Heart right ventricle (tissue), 16 donors: ENCODE data around the gene ITPR2. TPM values are rescaled to one million over a fixed set of nuclear protein-coding genes. Genes with fewer than 3 reads are reported as not detected.

Experiments used
- ATAC-seq, 8 donors: fragments of 200-7000 bp; cut with Tn5 transposase; one replicate each; pipeline ENCODE4 v1.9.1; 2020; ENCODE audit warnings: mild to moderate bottlenecking in 8 of 8, moderate library complexity in 8 of 8, moderate number of reproducible peaks in 1 of 8
- DNase-seq, 2 donors: peaks; one replicate each; pipeline ENCODE4 v3.0.0-alpha.2; 2020
- H3K27ac ChIP-seq, 10 donors: fragments of 200-600 bp; sonication (generic) in 2 of 10; one replicate each; pipeline versions ENCODE4 v1.5.0 to v1.8.0; 2020 to 2022; ENCODE audit warnings: mild to moderate bottlenecking in 3 of 10
- H3K27me3 ChIP-seq, 7 donors: fragments of 200-600 bp; one replicate each; pipeline ENCODE4 v1.8.0; 2021 to 2022; ENCODE audit warnings: mild to moderate bottlenecking in 2 of 7
- H3K36me3 ChIP-seq, 9 donors: fragments of 200-600 bp; sonication (generic) in 1 of 9; one replicate each; pipeline versions ENCODE4 v1.5.0 to v1.8.0; 2020 to 2022; ENCODE audit warnings: mild to moderate bottlenecking in 2 of 9
- H3K4me1 ChIP-seq, 9 donors: fragments of 200-600 bp; sonication (generic) in 1 of 9; one replicate each; pipeline versions ENCODE4 v1.5.0 to v1.8.0; 2020 to 2022; ENCODE audit warnings: mild to moderate bottlenecking in 4 of 9
- H3K4me3 ChIP-seq, 10 donors: fragments of 200-600 bp; sonication (generic) in 2 of 10; one replicate each; pipeline versions ENCODE4 v1.5.0 to v1.8.0; 2020 to 2022; ENCODE audit warnings: mild to moderate bottlenecking in 7 of 10, moderate library complexity in 2 of 10
- H3K9me3 ChIP-seq, 11 donors: fragments of 200-600 bp in 10 of 11; sonication (generic) in 2 of 11; one replicate each; pipeline versions ENCODE4 v1.5.0 to v1.8.0; 2013 to 2022; ENCODE audit warnings: mild to moderate bottlenecking in 2 of 11, control low read depth in 1 of 11, moderate library complexity in 1 of 11
- WGBS, 2 donors: extraction: QIAGEN DNeasy Blood & Tissue Kit; methylation state at CpG; one replicate each; pipeline ENCODE4 v1.1.7; 2013; ENCODE audit warnings: inconsistent platforms in 1 of 2; 5-methylcytosine and 5-hydroxymethylcytosine counted together
- intact Hi-C, 10 donors: fragments of 100-400 bp; cut with DNase I; formaldehyde crosslinking; loops; one replicate each; pipeline versions ENCODE4 v1.11.1 to v1.14.2; 2022
- polyA plus RNA-seq, 2 donors: library from polyadenylated mRNA; stranded (reverse); fragments of 200-250 nt; gene quantifications; one replicate each; pipeline ENCODE4 v1.2.3, GENCODE V29; 2013
- total RNA-seq, 10 donors: library from RNA; stranded (reverse); fragmentation: NEBNext Ultra II Directional in 3 of 10; extraction: Animal tissue kit (Norgen Biotek cat#: 25700) in 3 of 10; gene quantifications; one replicate each; pipeline versions ENCODE4 v1.2.1 to v1.2.4, GENCODE V29; 2021 to 2023
- TF ChIP-seq, protein P1 (sequence below), 9 donors: fragments of 200-600 bp; sonication (generic) in 2 of 9; IDR thresholded peaks; one replicate each; pipeline versions ENCODE4 v1.5.0 to v1.8.0; 2021 to 2022; ENCODE audit warnings: antibody characterized with exemption in 9 of 9, mild to moderate bottlenecking in 5 of 9, moderate library complexity in 1 of 9
- donor health status: Arrhythmogenic right ventricular cardiomyopathy.
- donor health status: ischemic (EF 13 %, LVEDD 7.1; RV severe dilation, severe dysfunction).
- donor health status: healthy with polysubstance abuse.
- donor health status: DM: no; HTN: yes; CAD: no.
- donor health status: DM: no; HTN: no; CAD: no.
- donor health status: ischemic (EF 25% LVEDD 6.9; RV normal size, moderate dysfunction).
- donor health status: ischemic (EF 25% LVEDD 5.7; RV mildly dilated, moderate dysfunction).
- donor health status: healthy.
- donor health status: DM: yes; HTN: yes; CAD: no.
- donor health status: Ischemic cardiomyopathy.
- donor health status: ischemic (EF 35%, LVEDD 5.7; RV mildly dilated, moderate dysfunction).
- donor health status: nonischemic (EF 11% LVEDD 7.7; RV severe dilation, severe dysfunction).
- donor health status: DM: yes; HTN: yes; CAD: no.
- donor health status: PGD.
- donor health status: ischemic (EF 29% LVEDD 5.4; RV normal size, mild dysfunction).
- donor health status: nonischemic (EF 23%, LVEDD 6.1; RV moderate dilation, normal function).

Gene ITPR2
- total and polyA plus RNA-seq, 12 donors = 2.0 to 18.9 (median 14.3) TPM

DNA sequence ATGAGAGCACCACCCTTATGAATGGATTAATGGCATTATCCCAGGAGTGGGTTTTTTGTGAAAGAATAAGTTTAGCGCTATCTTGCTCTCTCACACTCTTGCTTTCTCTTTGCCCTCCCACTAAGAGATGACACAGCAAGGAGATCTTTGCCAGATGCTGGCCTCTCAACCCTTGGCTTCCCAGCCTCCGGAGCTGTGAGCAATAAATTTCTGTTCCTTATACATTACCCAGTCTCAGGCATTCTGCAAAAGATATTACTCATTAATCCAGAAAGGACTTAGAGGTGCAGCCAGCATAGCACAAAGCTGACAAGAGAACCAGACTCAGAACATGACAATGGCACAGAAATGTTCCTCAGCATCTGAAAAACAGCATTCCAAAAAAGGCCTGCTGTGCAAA lies 190.6 kb downstream of the ITPR2 start:
- H3K27ac ChIP-seq = no peak overlapping the region

DNA sequence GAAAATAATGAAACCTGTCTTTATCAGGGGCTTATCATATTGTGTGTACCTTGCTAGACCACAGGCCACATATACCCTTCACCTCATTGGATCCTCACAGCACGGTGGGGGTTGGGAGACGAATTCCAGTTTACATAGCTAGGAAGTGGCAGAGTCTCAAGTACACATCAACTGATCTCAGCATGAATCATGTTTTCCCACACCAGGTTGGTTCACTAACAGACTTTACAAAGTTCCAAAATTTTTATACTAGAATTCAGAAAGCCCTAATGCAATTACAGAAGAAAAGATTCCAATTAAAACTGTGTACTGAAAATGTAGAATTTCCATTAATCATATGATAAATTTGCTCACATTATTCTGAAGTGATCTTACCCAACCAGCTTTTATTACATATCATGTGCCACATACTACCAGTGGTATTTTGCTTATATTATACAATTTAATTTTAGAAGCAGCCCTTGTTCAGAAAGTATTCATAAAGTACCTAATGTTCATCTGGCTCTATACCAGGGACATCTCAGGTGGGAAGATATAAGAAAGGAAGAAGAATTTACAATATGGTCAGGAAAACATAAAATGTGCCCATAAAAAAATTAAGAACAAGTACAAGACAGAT lies 196.2 kb downstream of the ITPR2 start:
- no peak for ATAC-seq
- H3K4me1 ChIP-seq = no peaks in the 10 kb centered on the region
- H3K27ac ChIP-seq = no peak overlapping the region
- 87 to 89% methylated on average over 2 of the region's 2 CpGs for WGBS, 2 donors
- no peak overlapping the region for H3K4me3 ChIP-seq
- intact Hi-C loops = loop anchor here in 1 of 10 donors (10.0 kb wide), 1 partner anchor 532 kb away; no protein-coding TSS in a partner anchor
- H3K9me3 ChIP-seq = no peaks in the 10 kb centered on the region
- TF ChIP-seq, protein P1, sequence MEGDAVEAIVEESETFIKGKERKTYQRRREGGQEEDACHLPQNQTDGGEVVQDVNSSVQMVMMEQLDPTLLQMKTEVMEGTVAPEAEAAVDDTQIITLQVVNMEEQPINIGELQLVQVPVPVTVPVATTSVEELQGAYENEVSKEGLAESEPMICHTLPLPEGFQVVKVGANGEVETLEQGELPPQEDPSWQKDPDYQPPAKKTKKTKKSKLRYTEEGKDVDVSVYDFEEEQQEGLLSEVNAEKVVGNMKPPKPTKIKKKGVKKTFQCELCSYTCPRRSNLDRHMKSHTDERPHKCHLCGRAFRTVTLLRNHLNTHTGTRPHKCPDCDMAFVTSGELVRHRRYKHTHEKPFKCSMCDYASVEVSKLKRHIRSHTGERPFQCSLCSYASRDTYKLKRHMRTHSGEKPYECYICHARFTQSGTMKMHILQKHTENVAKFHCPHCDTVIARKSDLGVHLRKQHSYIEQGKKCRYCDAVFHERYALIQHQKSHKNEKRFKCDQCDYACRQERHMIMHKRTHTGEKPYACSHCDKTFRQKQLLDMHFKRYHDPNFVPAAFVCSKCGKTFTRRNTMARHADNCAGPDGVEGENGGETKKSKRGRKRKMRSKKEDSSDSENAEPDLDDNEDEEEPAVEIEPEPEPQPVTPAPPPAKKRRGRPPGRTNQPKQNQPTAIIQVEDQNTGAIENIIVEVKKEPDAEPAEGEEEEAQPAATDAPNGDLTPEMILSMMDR (IDR thresholded peaks at IDR 0.05) = no peak
- no peaks in the 10 kb centered on the region for H3K27me3 ChIP-seq
- DNase-seq = no peak
- peaks cover 0 to 11% (median 0%) of the 10 kb centered on the region in 9 donors for H3K36me3 ChIP-seq

More for the DNA sequence above, 190.6 kb downstream of the ITPR2 start:
- Histone ChIP-seq H3K36me3 (peaks cover 0 to 29% (median 0%) of the 10 kb centered on the region in 9 donors), H3K4me1 (peaks cover 0 to 9% (median 0%) of the 10 kb centered on the region in 9 donors), H3K9me3 (no peaks in the 10 kb centered on the region), H3K4me3 (no peak overlapping the region), H3K27me3 (no peaks in the 10 kb centered on the region)
- ATAC-seq = no peak
- no peak for DNase-seq
- WGBS, 2 donors = 86 to 90% methylated on average over 2 of the region's 2 CpGs
- TF ChIP-seq, protein P1 (IDR thresholded peaks at IDR 0.05) = no peak
- intact Hi-C loops = loop anchor here in 3 of 10 donors (10.0 kb wide), 2 partner anchors 208 to 548 kb away; no protein-coding TSS in a partner anchor

DNA sequence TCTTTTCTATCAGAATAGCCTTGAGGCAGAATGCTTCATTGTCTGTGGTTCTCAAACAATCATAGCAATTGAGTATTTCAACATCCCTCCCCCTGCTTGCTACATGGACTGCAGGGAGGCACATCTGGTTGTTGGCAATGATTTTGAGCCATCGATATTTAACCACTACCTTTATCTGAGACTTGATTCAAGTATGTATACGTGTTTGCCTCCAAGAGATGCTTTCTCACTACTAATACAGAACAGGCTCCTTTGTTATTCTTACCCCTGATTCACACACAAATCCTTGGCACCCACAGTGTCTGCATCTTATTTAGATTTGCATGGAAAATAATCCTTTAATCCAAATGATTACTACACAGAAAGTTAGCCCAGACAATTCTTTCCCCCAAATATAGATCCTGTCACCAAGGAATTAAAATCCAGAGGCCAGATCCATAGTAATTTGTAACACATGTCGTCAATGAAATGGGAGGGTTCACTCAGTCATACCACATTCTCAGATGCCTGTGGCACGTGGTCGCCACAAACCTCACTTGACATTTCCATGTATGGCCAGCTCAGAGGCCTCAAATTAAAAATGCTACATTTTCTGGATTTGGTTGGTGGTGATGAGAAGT lies 199.3 kb downstream of the ITPR2 start:
- Histone ChIP-seq H3K36me3 (peaks cover 0 to 26% (median 0%) of the 10 kb centered on the region in 9 donors), H3K27ac (no peak overlapping the region), H3K4me1 (peaks cover 0 to 15% (median 6%) of the 10 kb centered on the region in 9 donors), H3K4me3 (no peak overlapping the region), H3K9me3 (no peaks in the 10 kb centered on the region), H3K27me3 (no peaks in the 10 kb centered on the region)
- TF ChIP-seq, protein P1 (IDR thresholded peaks at IDR 0.05) = no peak
- no peak for DNase-seq
- intact Hi-C loops = loop anchor here in 1 of 10 donors (10.0 kb wide), 1 partner anchor 529 kb away; no protein-coding TSS in a partner anchor
- ATAC-seq = no peak
- WGBS, 2 donors = 83 to 85% methylated on average over 5 of the region's 5 CpGs

DNA sequence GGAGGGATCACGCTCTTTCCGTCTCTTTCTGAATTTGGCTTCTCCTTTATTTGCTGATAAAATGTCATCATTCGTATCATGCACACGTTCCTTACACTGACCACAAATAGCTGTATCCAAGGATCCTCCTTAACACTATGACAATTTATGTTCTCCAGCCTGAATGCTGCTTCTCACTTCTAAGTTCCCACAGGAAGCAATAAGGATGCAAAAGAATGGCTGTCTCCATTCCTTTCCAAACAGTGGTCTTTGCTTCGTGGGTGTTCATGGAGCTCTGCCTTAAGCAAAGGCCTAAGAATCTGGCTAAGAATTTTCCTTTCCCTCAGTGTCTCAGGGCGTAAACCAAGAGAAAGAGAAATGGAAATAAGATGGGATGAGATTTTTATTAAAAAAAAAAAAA lies 200.2 kb downstream of the ITPR2 start:
- DNase-seq (no peak), ATAC-seq (no peak)
- Histone ChIP-seq H3K36me3 (peaks cover 0 to 35% (median 1%) of the 10 kb centered on the region in 9 donors), H3K27ac (no peak overlapping the region), H3K4me3 (no peak overlapping the region), H3K4me1 (peaks cover 0 to 15% (median 6%) of the 10 kb centered on the region in 9 donors), H3K9me3 (no peaks in the 10 kb centered on the region), H3K27me3 (no peaks in the 10 kb centered on the region)
- intact Hi-C loops = loop anchor here in 1 of 10 donors (10.0 kb wide), 1 partner anchor 528 kb away; no protein-coding TSS in a partner anchor
- WGBS, 2 donors = 86 to 93% methylated on average over 6 of the region's 6 CpGs
- TF ChIP-seq, protein P1 (IDR thresholded peaks at IDR 0.05) = no peak
